ENCODE measurements around the gene TRIM47.

TRIM47 gene

GRCh38 chr17:75834279-75834920 is 44.0 kb downstream of the TRIM47 start:
- in situ Hi-C loops (cut with MboI; ENCODE audit: low sequenced_read_pairs) = no loop called here

GRCh38 chr17:75832652-75833400 is 45.6 kb downstream of the TRIM47 start:
- in situ Hi-C loops (cut with MboI; ENCODE audit: low sequenced_read_pairs) = no loop called here

- in situ Hi-C loops (cut with MboI; ENCODE audit: low sequenced_read_pairs) = no loop called here
Measured at GRCh38 chr17:75832164-75832651, 46.2 kb downstream of the TRIM47 start.

GRCh38 chr17:75831032-75831571 is 47.3 kb downstream of the TRIM47 start:
- in situ Hi-C loops (cut with MboI; ENCODE audit: low sequenced_read_pairs) = no loop called here

- in situ Hi-C loops (cut with MboI; ENCODE audit: low sequenced_read_pairs) = no loop called here
Measured at GRCh38 chr17:75830164-75831031, 48.0 kb downstream of the TRIM47 start.

- in situ Hi-C loops (cut with MboI; ENCODE audit: low sequenced_read_pairs) = no loop called here
Measured at GRCh38 chr17:75829747-75830146, 48.6 kb downstream of the TRIM47 start.

- in situ Hi-C loops (cut with MboI; ENCODE audit: low sequenced_read_pairs) = no loop called here
Measured at GRCh38 chr17:75828741-75829140, 49.6 kb downstream of the TRIM47 start.

- in situ Hi-C loops (cut with MboI; ENCODE audit: low sequenced_read_pairs) = no loop called here
Measured at GRCh38 chr17:75828076-75828400, 50.3 kb downstream of the TRIM47 start.

- in situ Hi-C loops (cut with MboI; ENCODE audit: low sequenced_read_pairs) = no loop called here
Measured at GRCh38 chr17:75827308-75828075, 50.9 kb downstream of the TRIM47 start.

- in situ Hi-C loops (cut with MboI; ENCODE audit: low sequenced_read_pairs) = no loop called here
Measured at GRCh38 chr17:75826561-75827307, 51.6 kb downstream of the TRIM47 start.

- in situ Hi-C loops (cut with MboI; ENCODE audit: low sequenced_read_pairs) = no loop called here
Measured at GRCh38 chr17:75825748-75826370, 52.5 kb downstream of the TRIM47 start.

GRCh38 chr17:75825149-75825552 is 53.2 kb downstream of the TRIM47 start:
- in situ Hi-C loops (cut with MboI; ENCODE audit: low sequenced_read_pairs) = no loop called here

- in situ Hi-C loops (cut with MboI; ENCODE audit: low sequenced_read_pairs) = no loop called here
Measured at GRCh38 chr17:75824666-75825065, 53.7 kb downstream of the TRIM47 start.
